DOHH2 (cell line): ENCODE data around the gene TACR2.

Experiments used
- H3F3A ChIP-seq: fragments of 200-600 bp; sonication (generic), shearing (Covaris generic); 2 replicates; pipeline ENCODE4 v1.6.0; 2016; ENCODE audit warnings: antibody characterized with exemption, mild to moderate bottlenecking; ENCODE audit not compliant: control insufficient read depth, insufficient read depth
- H3K27ac ChIP-seq: fragments of 200-600 bp; sonication (generic); 2 replicates; pipeline ENCODE4 v1.5.1; 2014; ENCODE audit warnings: low read depth, mild to moderate bottlenecking, low read length, moderate library complexity
- H3K27me3 ChIP-seq: fragments of 200-600 bp; sonication (generic); 2 replicates; pipeline ENCODE4 v1.6.1; 2014; ENCODE audit warnings: mild to moderate bottlenecking, low read length, mixed read lengths; ENCODE audit not compliant: control insufficient read depth
- H3K36me3 ChIP-seq: fragments of 200-600 bp; sonication (generic); 2 replicates; pipeline ENCODE4 v1.6.1; 2014; ENCODE audit warnings: mild to moderate bottlenecking, low read length, moderate library complexity, mixed read lengths; ENCODE audit not compliant: control insufficient read depth
- H3K4me1 ChIP-seq: fragments of 200-600 bp; sonication (generic); 2 replicates; pipeline ENCODE4 v1.6.1; 2014; ENCODE audit warnings: mild to moderate bottlenecking, low read length, mixed read lengths; ENCODE audit not compliant: control insufficient read depth
- H3K4me2 ChIP-seq: fragments of 200-600 bp; sonication (generic); 2 replicates; pipeline ENCODE4 v1.6.0; 2014; ENCODE audit warnings: mild to moderate bottlenecking, low read length, moderate library complexity
- H3K4me3 ChIP-seq: fragments of 200-600 bp; sonication (generic); 2 replicates; pipeline ENCODE4 v1.5.1; 2014; ENCODE audit warnings: mild to moderate bottlenecking, low read length, mixed read lengths
- H3K79me2 ChIP-seq: fragments of 200-600 bp; sonication (generic); 2 replicates; pipeline ENCODE4 v1.6.1; 2014; ENCODE audit warnings: mild to moderate bottlenecking, low read length, mixed read lengths; ENCODE audit not compliant: control insufficient read depth
- H3K9me2 ChIP-seq: fragments of 200-600 bp; sonication (generic); replicated peaks from 2 replicates; pipeline ENCODE4 v1.6.1; 2014; ENCODE audit warnings: mild to moderate bottlenecking, low read length, mixed read lengths; ENCODE audit not compliant: control insufficient read depth
- H3K9me3 ChIP-seq: fragments of 200-600 bp; sonication (generic); 2 replicates; pipeline ENCODE4 v1.6.1; 2014; ENCODE audit warnings: antibody characterized with exemption, low read length, mixed read lengths; ENCODE audit not compliant: control insufficient read depth, insufficient read depth
- H4K20me1 ChIP-seq: fragments of 200-600 bp; sonication (generic); 2 replicates; pipeline ENCODE4 v1.6.0; 2014; ENCODE audit warnings: low read depth, mild to moderate bottlenecking, antibody characterized with exemption, low read length, moderate library complexity; ENCODE audit not compliant: control insufficient read depth, insufficient read depth
- CTCF ChIP-seq: fragments of 200-600 bp; sonication (generic); IDR thresholded peaks from one replicate; pipeline ENCODE4 v1.5.1; 2014; ENCODE audit warnings: antibody characterized with exemption, mild to moderate bottlenecking, low read depth, low read length; ENCODE audit not compliant: poor library complexity, severe bottlenecking
- EZH2phosphoT487 ChIP-seq: fragments of 200-600 bp; sonication (generic); IDR thresholded peaks from 2 replicates; pipeline ENCODE4 v1.6.1; 2017; ENCODE audit warnings: borderline replicate concordance, mild to moderate bottlenecking, antibody characterized with exemption, low read length, moderate library complexity, mixed read lengths

The TACR2 gene

GRCh38 chr10:69409176-69409495 lies 7.6 kb downstream of the TACR2 start:
- Histone ChIP-seq H3K27ac (no peak overlapping the region), H3K9me3 (no peaks in the 10 kb centered on the region), H3K4me3 (peak overlapping the region; percentile 61)

GRCh38 chr10:69408318-69409175 lies 8.2 kb downstream of the TACR2 start:
- H3K4me2 ChIP-seq: peak overlapping the region; percentile 63
- peaks cover 22% of the 10 kb centered on the region for H3K4me1 ChIP-seq

More at GRCh38 chr10:69409176-69409495, 7.6 kb downstream of the TACR2 start:
- H3K4me2 ChIP-seq: peak overlapping the region; percentile 63
- peaks cover 22% of the 10 kb centered on the region for H3K4me1 ChIP-seq
- no peaks in the 10 kb centered on the region for H3K79me2 ChIP-seq
- H3K9me2 ChIP-seq: no peaks in the 10 kb centered on the region
- TF ChIP-seq EZH2phosphoT487 (no peak), CTCF (no peak)
- no peaks in the 10 kb centered on the region for H3F3A ChIP-seq
- H4K20me1 ChIP-seq: no peaks in the 10 kb centered on the region
- H3K36me3 ChIP-seq: no peaks in the 10 kb centered on the region
- H3K27me3 ChIP-seq: no peaks in the 10 kb centered on the region

GRCh38 chr10:69407621-69408301 lies 9.0 kb downstream of the TACR2 start:
- H3K4me1 ChIP-seq: peaks cover 22% of the 10 kb centered on the region
- H3K9me3 ChIP-seq: no peaks in the 10 kb centered on the region
- H3K36me3 ChIP-seq: no peaks in the 10 kb centered on the region
- H3K4me3 ChIP-seq: peak overlapping the region; percentile 58
- H3K4me2 ChIP-seq: peak overlapping the region; percentile 63
- no peaks in the 10 kb centered on the region for H3K9me2 ChIP-seq
- no peak overlapping the region for H3K27ac ChIP-seq
- H3K79me2 ChIP-seq: no peaks in the 10 kb centered on the region
- no peaks in the 10 kb centered on the region for H3K27me3 ChIP-seq
- no peaks in the 10 kb centered on the region for H4K20me1 ChIP-seq
- TF ChIP-seq EZH2phosphoT487 (no peak), CTCF (peak; percentile 75)
- no peaks in the 10 kb centered on the region for H3F3A ChIP-seq

More at GRCh38 chr10:69408318-69409175, 8.2 kb downstream of the TACR2 start:
- H4K20me1 ChIP-seq: no peaks in the 10 kb centered on the region
- no peaks in the 10 kb centered on the region for H3K79me2 ChIP-seq
- no peaks in the 10 kb centered on the region for H3K27me3 ChIP-seq
- H3F3A ChIP-seq: no peaks in the 10 kb centered on the region
- H3K27ac ChIP-seq: no peak overlapping the region
- no peaks in the 10 kb centered on the region for H3K36me3 ChIP-seq
- TF ChIP-seq CTCF: no peak
- no peaks in the 10 kb centered on the region for H3K9me2 ChIP-seq
- H3K4me3 ChIP-seq: peak overlapping the region; percentile 61
- H3K9me3 ChIP-seq: no peaks in the 10 kb centered on the region
